Measurements from ENCODE around the gene MX1. TPM values are rescaled to one million over a fixed set of nuclear protein-coding genes. Genes with fewer than 3 reads are reported as not detected.

The MX1 gene
- total RNA-seq, 1 donor from 2014 or later: 2.4 TPM

GRCh38 chr21:41497008-41497407, 71.0 kb downstream of the MX1 start:
- peaks cover under 1% of the 10 kb centered on the region for H3K27me3 ChIP-seq (ENCODE audit: control insufficient read depth, insufficient read depth, low read length)
- no peak overlapping the region for H3K4me3 ChIP-seq (ENCODE audit: low read depth, low read length)
- no peaks in the 10 kb centered on the region for H3K36me3 ChIP-seq (ENCODE audit: control insufficient read depth, insufficient read depth, low read length)
- no peak for DNase-seq (ENCODE audit: low read depth)
- no peak for TF ChIP-seq CTCF (IDR thresholded peaks at IDR 0.05; ENCODE audit: insufficient read depth, low read length, severe bottlenecking)
- no peak for FAIRE-seq

DNA sequence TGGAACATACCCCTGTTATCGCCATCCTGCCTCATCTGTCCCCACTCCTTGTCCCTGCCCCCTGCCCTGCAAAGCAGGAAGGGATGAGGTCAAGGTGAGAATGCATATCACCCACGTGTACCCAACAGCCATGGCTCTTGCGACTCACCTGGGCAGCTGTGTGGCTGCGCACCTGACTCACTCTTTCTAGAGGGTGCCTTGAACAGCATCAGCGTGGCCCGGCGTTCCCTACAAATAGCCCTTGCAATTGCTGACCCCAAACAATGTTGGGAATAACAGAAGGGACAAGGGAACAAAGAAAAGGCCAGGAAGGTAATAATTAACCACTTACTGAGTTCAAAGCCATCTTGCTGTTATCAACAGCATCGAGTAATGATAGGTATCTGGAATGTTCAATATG, 71.7 kb downstream of the MX1 start:
- TF ChIP-seq CTCF (IDR thresholded peaks at IDR 0.05; ENCODE audit: insufficient read depth, low read length, severe bottlenecking): no peak
- no peak for FAIRE-seq
- no peak overlapping the region for H3K4me3 ChIP-seq (ENCODE audit: low read depth, low read length)
- no peak for DNase-seq (ENCODE audit: low read depth)
- H3K36me3 ChIP-seq (ENCODE audit: control insufficient read depth, insufficient read depth, low read length): no peaks in the 10 kb centered on the region
- peaks cover 2% of the 10 kb centered on the region for H3K27me3 ChIP-seq (ENCODE audit: control insufficient read depth, insufficient read depth, low read length)

GRCh38 chr21:41499920-41500319, 73.9 kb downstream of the MX1 start:
- Histone ChIP-seq H3K4me3 (ENCODE audit: low read depth, low read length) (no peak overlapping the region), H3K36me3 (ENCODE audit: control insufficient read depth, insufficient read depth, low read length) (no peaks in the 10 kb centered on the region), H3K27me3 (ENCODE audit: control insufficient read depth, insufficient read depth, low read length) (peaks cover 3% of the 10 kb centered on the region)
- FAIRE-seq: no peak
- DNase-seq (ENCODE audit: low read depth): no peak
- TF ChIP-seq CTCF (IDR thresholded peaks at IDR 0.05; ENCODE audit: insufficient read depth, low read length, severe bottlenecking): no peak

- Histone ChIP-seq H3K27me3 (ENCODE audit: control insufficient read depth, insufficient read depth, low read length) (peaks cover 5% of the 10 kb centered on the region), H3K4me3 (ENCODE audit: low read depth, low read length) (no peak overlapping the region), H3K36me3 (ENCODE audit: control insufficient read depth, insufficient read depth, low read length) (no peaks in the 10 kb centered on the region)
- no peak for FAIRE-seq
- TF ChIP-seq CTCF (IDR thresholded peaks at IDR 0.05; ENCODE audit: insufficient read depth, low read length, severe bottlenecking): no peak
- no peak for DNase-seq (ENCODE audit: low read depth)
Observed at GRCh38 chr21:41500363-41500762, 74.3 kb downstream of the MX1 start.

DNA sequence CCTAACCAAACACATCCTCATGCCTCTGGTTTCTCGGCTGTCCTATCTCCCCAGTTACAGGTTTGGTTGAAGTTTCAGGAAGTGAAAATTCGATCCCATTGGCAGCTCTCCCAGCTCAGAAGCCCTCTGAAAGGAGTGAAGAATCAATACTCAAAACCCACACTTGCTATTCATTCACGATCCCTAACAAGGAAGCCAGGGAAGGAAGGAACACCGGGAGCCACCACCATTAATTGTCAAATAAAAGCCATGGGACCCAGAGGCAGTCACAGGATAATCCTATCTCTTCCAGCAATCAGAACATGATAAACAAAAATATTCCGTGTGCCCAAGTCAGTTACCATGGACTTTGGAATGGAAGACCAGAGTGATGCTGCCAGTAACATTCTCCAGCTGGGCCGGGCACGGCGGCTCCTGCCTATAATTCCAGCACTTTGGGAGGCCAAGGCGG, 74.9 kb downstream of the MX1 start:
- no peak overlapping the region for H3K4me3 ChIP-seq (ENCODE audit: low read depth, low read length)
- H3K36me3 ChIP-seq (ENCODE audit: control insufficient read depth, insufficient read depth, low read length): no peaks in the 10 kb centered on the region
- peaks cover 8% of the 10 kb centered on the region for H3K27me3 ChIP-seq (ENCODE audit: control insufficient read depth, insufficient read depth, low read length)
- no peak for DNase-seq (ENCODE audit: low read depth)
- TF ChIP-seq CTCF (IDR thresholded peaks at IDR 0.05; ENCODE audit: insufficient read depth, low read length, severe bottlenecking): no peak
- no peak for FAIRE-seq

GRCh38 chr21:41501919-41502318, 75.9 kb downstream of the MX1 start:
- Histone ChIP-seq H3K27me3 (ENCODE audit: control insufficient read depth, insufficient read depth, low read length) (peaks cover 18% of the 10 kb centered on the region), H3K4me3 (ENCODE audit: low read depth, low read length) (no peak overlapping the region), H3K36me3 (ENCODE audit: control insufficient read depth, insufficient read depth, low read length) (no peaks in the 10 kb centered on the region)
- no peak for TF ChIP-seq CTCF (IDR thresholded peaks at IDR 0.05; ENCODE audit: insufficient read depth, low read length, severe bottlenecking)
- no peak for FAIRE-seq
- no peak for DNase-seq (ENCODE audit: low read depth)

Data from bronchial epithelial cell (primary cell).